Effector CD8-positive, alpha-beta T cell (primary cell): ENCODE results near the gene SLX9.
"Not testable (repeated sequence)": the region's sequence is repeated elsewhere in the genome, so short reads cannot be mapped to it uniquely, and the experiment has no call there.

Experiments
- DNase-seq: peaks from one replicate; lab custom pipeline; 2025; lab: John Stamatoyannopoulos, UW

Gene SLX9

GRCh38 chr21:45017039-45017960 is 77.5 kb downstream of the SLX9 start:
- no peak for DNase-seq

GRCh38 chr21:45018131-45019075 is 78.6 kb downstream of the SLX9 start:
- no peak for DNase-seq

DNA sequence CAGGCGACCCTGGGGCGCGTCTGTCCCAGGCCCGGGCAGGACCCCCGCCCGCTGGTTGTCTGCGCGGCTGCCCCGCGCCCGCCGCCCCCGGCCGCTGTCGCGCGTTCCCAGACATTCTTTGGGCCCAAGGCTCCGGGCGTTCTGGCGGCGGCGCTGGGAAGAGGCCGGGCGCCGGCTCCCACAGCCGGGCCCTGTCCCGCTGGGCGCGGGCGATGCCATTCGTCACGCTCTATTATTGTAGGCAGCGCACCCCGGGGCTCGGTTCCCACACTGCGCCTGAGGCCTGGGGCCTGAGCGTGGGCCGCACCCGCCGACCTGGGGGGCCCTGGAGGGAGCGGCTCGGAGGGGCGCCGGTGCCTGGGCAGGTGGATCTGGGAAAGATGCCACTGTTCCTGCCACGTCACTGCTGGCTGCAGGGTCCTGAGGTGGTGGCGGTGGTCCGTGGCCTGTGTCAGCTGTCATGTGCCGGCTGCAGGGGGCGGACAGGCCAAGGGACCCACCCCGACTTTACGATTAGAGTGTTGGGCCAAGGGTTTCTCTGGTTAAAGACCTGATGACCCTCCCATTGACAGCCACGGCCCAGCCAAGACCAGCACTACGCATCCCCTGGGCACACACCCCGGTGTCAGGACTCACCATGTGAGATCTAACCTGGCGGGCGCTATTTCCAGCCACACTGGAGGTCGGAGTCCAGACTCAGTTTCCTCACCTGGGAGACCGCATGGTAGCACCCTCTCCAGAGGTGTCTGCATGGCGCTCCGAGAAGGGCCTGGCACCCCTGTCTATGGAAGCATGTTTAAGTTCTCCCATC is 79.5 kb downstream of the SLX9 start:
- no peak for DNase-seq

DNA sequence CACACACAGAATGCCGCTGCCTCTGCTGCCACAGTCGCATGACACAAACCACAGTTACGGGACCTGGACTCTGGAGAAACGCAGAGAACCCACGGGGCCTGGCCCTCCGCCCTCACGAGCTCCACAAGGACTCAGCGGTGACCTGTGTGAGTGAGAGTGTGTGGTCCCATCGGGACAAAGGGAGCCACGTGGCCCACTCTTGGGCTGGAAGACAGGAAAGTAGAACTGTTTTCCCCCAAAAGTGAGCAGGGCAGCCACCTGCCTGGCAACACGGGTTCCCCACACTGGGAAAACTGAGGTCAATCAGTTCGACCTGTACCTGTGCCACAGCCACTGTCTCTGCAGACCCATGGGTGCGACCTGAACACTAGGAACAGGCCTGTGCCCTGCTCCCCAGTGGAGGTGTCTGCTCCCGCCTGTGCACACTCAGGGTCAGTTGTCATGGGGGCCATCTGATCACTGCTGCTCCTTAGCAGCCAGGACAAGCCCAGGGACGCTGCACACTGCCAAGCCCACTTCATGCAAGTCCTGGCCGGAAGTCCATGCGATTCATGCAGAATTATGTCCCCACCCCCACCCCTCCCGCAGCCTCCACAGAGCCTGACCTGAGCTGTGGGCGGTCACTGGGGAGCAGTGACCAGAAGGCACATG is 80.2 kb downstream of the SLX9 start:
- DNase-seq: no peak

DNA sequence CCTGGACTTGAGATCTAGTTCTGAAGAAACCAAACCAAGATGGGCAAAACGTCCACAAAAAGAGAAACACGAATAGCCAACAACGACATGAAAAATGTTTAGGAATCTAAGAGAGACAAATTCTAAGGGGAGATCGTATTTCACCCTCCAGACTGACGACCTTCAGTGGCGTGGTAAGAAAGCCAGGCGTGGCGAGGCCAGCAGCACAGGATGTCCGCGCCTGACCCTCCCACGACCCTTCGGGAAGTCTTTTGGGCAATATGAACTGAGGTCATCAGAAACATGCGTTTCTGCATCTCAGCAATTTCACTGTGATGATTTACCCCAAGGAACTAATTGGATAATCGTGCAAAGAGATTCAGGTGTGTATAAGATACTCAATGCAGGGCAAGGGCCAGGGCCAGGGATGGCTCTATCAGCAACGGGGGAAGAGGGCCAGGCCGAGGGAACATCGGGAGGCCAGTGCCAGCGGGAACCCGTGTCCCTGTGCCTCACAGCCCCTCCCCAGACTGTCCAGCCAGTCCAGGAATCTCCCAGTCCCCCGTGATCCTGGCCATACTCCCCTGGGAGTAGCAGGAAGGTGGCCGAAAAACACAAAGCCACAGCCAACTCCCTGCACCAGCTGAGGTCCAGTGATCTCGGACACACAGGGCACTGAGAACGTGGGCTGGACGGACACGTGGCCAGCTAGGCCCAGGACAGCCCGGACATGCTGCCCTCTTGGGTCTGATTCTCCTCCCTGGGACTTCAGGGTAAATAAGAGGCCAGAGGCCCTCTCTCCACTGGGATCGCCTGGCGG is 81.0 kb downstream of the SLX9 start:
- no peak for DNase-seq

DNA sequence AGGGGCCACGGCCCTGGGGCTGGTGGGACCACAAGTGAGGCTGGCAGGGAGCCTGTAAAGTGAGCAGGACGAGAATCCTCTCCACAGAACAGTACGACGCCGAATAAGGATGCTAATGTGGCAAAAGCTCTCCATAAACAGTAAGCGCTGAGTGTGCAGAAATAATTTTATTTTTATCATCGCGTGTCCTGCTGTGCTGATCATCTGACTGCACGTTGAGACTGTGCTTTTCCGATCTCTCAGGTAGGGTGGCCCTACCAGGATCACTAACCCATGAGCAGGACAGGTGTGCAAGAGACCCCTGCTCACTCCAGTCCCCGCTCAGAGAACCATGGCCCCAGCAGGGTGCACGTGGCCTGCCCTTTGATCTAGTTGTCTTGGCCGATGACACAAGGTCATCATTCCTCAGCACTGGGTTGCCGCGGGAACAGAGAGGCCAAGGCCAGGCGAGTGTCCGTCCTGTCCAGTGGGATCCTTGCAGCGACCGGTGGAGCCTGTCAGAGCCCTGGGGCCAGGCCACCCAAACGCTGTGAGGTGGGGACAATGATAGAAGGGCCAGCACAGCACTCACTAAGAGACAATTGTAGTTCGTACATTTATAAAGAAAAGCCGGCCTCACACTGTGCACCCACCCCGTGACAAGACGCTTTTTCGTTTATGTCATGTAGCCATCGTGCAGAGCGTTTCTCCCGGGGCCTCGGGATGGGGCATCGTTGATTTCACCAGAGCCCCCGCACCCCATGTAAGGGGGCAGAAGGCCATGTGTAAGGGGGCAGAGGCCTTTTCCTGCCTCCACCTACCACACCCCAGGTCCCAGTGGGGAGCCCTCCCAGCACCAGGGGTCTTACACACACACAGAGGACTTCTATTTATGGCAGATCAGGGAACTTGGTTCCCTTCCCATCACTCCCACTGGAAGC is 81.9 kb downstream of the SLX9 start:
- DNase-seq: no peak

DNA sequence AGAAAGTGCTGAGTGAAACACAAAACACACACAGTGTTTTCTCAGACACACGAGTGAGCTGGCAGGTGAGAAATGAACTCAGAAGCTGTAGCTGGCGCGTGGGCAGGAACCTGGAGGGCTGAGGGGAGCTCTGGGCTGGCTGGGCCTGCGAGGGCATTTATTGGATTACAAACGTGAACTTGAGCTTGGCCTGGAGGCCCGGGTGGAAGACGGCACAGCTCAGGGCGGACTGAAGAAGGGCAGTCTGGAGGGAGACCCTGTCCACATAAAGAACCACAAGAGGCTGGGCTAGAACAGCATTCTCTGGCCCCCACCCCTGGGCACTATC is 82.5 kb downstream of the SLX9 start:
- no peak for DNase-seq

GRCh38 chr21:45022736-45023135 is 82.9 kb downstream of the SLX9 start:
- DNase-seq: no peak

DNA sequence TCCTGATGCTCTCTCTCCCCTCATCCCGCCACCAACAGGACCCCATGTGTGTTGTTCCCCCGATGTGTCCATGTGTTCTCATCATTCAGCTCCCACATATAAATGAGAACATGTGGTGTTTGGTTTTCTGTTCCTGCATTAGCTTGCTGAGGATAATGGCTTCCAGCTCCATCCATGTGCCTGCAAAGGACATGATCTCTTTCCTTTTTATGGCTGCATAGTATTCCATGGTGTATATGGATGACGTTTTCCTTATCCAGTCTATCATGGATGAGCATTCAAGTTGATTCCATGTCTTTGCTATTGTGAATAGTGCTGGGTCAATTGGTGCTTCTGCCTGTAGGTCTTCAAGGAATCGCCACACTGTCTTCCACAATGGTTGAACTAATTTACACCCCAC is 84.7 kb downstream of the SLX9 start:
- not testable (repeated sequence) for DNase-seq

DNA sequence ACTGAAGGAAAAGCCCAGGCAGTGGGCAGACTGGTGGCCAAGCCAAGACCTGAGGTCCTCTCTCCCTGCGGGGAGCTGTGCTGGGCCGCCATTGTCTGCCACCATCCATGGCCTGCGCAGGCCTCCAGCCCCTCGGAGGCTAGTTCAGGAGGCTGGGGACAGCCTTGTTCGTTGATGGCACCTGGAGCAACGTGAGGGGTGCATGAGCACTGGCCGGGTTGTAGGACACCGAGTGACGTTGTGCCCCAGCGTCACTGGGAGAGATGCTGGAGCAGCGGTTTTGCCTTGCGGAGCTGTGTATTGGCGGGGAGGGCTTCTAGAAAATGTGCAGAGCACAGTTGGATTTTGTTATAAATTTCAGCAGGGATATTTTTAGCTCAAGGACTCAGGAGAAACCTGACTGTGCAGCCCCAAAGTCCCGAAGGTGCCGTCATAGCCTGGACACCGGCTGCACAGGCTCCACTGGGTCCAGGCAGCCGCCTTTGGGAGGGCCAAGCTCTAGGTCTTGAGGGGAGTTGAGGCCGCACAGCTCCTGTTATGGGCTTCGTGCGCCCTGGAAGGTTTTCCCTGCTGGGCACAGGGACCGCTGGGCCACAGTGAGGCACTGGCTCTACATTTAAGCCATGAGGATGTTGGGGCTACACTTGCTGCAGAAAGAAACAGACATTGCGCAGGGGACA is 86.4 kb downstream of the SLX9 start:
- no peak for DNase-seq
